Measurements from ENCODE around the gene TRIM4.
A peak's percentile ranks its signal among the peaks of the same experiment; 100 is the strongest.

Gene TRIM4

DNA sequence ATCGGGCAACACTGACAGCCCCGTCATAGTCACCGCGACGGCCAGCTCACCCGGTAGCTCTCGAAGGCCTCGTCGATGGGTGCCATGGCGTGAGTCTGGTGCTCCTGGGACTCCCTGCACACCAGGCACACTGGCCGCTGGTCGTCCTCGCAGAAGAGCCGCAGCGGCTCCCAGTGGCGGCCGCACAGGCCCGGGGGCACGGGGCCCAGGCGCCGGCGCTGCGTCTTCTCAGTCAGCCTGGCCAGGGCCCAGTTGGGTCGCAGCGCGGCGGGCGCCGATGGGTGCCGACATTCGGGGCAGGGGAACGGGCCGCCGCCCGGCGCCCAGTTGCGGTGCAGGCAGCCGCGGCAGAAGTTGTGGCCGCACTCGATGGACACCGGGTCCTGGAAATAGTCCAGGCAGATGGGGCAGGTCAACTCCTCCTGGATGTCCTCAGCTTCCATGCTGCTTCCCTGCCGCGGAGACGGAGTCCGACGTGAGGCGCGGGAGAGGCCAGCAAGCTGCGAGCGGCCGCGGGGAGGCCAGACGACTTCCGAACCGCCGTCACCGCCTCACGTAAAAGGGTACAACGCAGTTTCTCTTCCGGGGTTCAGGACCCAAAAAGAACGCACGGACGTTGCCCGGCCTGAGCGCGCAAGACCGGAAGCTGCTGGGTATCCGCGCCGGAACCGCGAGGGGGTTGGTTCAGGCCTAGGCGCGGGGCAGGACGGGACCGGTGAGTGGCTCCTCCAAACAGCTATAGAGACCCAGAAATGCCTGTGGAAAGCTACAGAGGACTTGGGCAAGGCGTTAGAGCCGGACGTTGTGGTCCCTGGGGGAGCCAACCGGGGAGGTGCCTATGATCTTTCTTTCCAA lies at the start of gene TRIM4:
TSS of gene TRIM4 (minus strand) at position 572 of the 855 bp plus-strand sequence. CDS start at position 443, 129 bp downstream.
- TF ChIP-seq, protein P1, sequence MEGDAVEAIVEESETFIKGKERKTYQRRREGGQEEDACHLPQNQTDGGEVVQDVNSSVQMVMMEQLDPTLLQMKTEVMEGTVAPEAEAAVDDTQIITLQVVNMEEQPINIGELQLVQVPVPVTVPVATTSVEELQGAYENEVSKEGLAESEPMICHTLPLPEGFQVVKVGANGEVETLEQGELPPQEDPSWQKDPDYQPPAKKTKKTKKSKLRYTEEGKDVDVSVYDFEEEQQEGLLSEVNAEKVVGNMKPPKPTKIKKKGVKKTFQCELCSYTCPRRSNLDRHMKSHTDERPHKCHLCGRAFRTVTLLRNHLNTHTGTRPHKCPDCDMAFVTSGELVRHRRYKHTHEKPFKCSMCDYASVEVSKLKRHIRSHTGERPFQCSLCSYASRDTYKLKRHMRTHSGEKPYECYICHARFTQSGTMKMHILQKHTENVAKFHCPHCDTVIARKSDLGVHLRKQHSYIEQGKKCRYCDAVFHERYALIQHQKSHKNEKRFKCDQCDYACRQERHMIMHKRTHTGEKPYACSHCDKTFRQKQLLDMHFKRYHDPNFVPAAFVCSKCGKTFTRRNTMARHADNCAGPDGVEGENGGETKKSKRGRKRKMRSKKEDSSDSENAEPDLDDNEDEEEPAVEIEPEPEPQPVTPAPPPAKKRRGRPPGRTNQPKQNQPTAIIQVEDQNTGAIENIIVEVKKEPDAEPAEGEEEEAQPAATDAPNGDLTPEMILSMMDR (IDR thresholded peaks at IDR 0.05), result peak; percentile 43

DNA sequence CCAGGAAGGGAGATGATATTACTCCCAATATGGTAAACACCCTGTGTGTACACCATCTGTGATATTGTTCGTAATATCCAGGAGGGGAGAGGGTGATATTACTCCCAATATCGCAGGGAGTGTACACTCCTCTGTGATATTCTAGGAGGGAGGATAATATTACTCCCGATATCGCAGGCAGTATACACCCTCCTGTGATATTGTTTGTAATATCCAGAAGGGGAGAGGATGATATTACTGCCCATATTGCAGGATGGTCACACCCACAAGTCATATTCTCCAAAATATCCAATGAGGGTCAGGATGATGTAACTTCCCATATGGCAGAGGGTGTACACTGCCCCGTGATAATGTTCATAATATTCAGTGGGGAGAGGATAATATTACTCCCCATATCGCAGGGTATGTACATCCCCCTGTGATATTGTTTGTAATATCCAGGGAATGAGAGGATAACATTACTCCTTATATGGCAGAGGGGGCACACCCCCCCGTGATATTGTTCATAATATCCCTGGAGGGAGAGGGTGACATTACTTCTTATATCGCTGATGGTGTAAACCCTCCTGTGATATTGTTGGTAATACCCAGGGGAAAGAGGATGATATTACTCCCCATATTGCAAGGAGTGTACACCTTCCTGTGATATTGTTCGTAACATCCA lies 39.4 kb upstream of the TRIM4 start:
- TF ChIP-seq, protein P1 (IDR thresholded peaks at IDR 0.05), result no peak

GRCh38 chr7:99955247-99955646 lies 35.9 kb upstream of the TRIM4 start:
- TF ChIP-seq, protein P1 (IDR thresholded peaks at IDR 0.05), result no peak

GRCh38 chr7:99953649-99954048 lies 34.3 kb upstream of the TRIM4 start:
- TF ChIP-seq, protein P1 (IDR thresholded peaks at IDR 0.05), result no peak

DNA sequence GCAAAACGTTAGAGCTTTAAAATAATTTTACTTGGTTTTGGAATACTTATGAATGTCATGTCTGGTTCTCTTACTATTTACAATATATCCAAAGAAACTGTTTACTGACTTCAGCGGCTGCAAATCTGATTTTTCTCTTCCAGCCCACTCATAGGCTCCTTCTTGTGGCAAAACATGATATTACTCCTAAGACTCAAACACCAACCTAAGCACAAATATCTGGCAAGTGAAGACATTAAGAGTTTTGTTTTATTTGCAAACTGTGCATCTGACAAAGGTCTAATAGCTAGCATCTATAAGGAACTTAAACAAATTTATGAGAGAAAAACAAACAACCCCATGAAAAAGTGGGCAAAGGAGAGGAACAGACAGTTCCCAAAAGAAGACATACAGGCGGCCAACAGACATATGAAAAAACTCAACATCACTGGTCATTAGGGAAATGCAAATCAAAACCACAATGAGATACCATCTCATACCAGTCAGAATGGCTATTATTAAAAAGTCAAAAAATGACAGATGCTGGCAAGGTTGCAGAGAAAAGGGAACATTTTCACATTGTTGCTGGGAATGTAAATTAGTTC lies 30.4 kb upstream of the TRIM4 start:
- TF ChIP-seq, protein P1 (IDR thresholded peaks at IDR 0.05), result peak; percentile 72

- TF ChIP-seq, protein P1 (IDR thresholded peaks at IDR 0.05), result no peak
Measured at GRCh38 chr7:99947608-99948007, 28.3 kb upstream of the TRIM4 start.

- TF ChIP-seq, protein P1 (IDR thresholded peaks at IDR 0.05), result no peak
Measured at GRCh38 chr7:99944497-99945070, 25.3 kb upstream of the TRIM4 start.

Measured in LNCAP (cell line).